ENCODE data around the gene C14orf119. TPM values are rescaled to one million over a fixed set of nuclear protein-coding genes. Genes with fewer than 3 reads are reported as not detected.
A peak's percentile ranks its signal among the peaks of the same experiment; 100 is the strongest.

The C14orf119 gene
- total RNA-seq, 3 donors from 2014 or later = 29.6 to 34.4 (median 32.8) TPM

DNA sequence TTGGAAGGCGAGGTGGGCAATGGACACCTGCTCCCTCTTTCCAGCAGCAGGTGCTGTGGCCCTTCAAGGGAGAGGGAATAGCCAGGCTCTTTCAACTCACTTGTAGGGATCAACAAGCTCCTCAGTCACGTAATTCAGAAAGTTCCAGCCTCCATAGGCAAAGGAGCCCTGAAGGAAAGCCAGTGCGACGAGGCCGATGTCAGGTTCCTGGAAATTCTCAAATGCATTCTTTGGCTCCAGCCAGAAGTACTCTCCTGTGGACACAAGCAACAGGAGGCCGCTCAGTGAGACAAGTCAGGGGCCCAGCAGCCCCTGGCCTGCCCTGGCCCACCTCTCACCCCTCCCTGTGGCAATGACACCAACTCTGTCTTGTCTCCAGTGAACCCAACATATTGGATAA lies 45.1 kb downstream of the C14orf119 start:
- no peak overlapping the region for H3K27ac ChIP-seq
- no peaks in the 10 kb centered on the region for H3K9me3 ChIP-seq
- H3K36me3 ChIP-seq = no peaks in the 10 kb centered on the region
- no peak overlapping the region for H3K4me3 ChIP-seq
- H3K4me1 ChIP-seq = peaks cover 5 to 21% of the 10 kb centered on the region in 2 donors
- TF ChIP-seq, protein P1, sequence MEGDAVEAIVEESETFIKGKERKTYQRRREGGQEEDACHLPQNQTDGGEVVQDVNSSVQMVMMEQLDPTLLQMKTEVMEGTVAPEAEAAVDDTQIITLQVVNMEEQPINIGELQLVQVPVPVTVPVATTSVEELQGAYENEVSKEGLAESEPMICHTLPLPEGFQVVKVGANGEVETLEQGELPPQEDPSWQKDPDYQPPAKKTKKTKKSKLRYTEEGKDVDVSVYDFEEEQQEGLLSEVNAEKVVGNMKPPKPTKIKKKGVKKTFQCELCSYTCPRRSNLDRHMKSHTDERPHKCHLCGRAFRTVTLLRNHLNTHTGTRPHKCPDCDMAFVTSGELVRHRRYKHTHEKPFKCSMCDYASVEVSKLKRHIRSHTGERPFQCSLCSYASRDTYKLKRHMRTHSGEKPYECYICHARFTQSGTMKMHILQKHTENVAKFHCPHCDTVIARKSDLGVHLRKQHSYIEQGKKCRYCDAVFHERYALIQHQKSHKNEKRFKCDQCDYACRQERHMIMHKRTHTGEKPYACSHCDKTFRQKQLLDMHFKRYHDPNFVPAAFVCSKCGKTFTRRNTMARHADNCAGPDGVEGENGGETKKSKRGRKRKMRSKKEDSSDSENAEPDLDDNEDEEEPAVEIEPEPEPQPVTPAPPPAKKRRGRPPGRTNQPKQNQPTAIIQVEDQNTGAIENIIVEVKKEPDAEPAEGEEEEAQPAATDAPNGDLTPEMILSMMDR (IDR thresholded peaks at IDR 0.05) = no peak
- intact Hi-C loops (cut with DNase I; ENCODE audit: low total_unique reads) = no loop called here
- no peaks in the 10 kb centered on the region for H3K27me3 ChIP-seq
- no peak for DNase-seq (ENCODE audit: low spot score in 2 of 2)

DNA sequence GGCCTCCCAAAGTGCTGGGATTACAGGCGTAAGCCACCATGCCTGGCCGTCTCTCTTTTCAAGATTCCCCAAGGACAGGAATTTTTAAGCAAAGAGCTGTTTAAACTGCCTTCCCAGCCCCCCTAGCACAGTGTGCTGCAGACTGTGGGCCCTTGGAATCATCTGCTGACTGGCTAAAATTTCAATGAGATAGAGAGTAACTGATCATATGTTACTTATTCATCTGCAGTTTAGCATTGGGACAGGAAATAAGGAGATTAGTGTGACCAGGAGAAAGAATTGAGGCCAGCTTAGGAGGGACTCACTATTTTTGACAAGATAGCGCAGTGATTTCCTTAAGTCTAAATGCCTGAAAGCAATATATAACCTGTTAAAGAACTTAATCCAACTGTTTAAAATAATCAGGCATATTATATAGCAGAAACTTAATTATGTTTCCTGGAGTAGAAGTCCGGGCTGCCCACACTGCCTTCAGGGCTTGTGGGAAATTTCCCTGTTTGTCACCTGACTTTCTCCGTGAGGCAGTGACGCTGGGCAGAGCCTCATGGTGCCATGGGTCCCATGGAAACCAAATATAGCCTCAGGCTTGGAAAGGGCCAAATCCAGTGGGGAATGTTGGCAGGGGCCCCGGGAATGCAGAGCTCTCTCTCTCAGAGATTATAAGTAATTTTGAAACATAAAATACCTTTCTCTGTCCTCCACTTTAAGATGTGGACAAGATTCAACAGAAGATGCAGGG lies 46.6 kb downstream of the C14orf119 start:
- peak in 1 of 3 donors; percentile 61 for TF ChIP-seq POLR2AphosphoS5 (IDR thresholded peaks at IDR 0.05)
- no peak for TF ChIP-seq POLR2A (IDR thresholded peaks at IDR 0.05)
- Histone ChIP-seq H3K36me3 (no peaks in the 10 kb centered on the region), H3K27me3 (no peaks in the 10 kb centered on the region), H3K4me1 (peaks cover 5 to 28% of the 10 kb centered on the region in 2 donors), H3K9me3 (no peaks in the 10 kb centered on the region), H3K4me3 (no peak overlapping the region), H3K27ac (peak overlapping the region; percentile 80 to 82)
- peak; percentile 91 to 93 for DNase-seq (ENCODE audit: low spot score in 2 of 2)
- intact Hi-C loops (cut with DNase I; ENCODE audit: low total_unique reads) = no loop called here

- H3K27ac ChIP-seq = peak overlapping the region; percentile 80 to 82
- intact Hi-C loops (cut with DNase I; ENCODE audit: low total_unique reads) = no loop called here
- no peak for TF ChIP-seq POLR2A (IDR thresholded peaks at IDR 0.05)
- TF ChIP-seq, protein P1 (IDR thresholded peaks at IDR 0.05) = no peak
- no peak for TF ChIP-seq POLR2AphosphoS5 (IDR thresholded peaks at IDR 0.05)
- H3K4me1 ChIP-seq = peaks cover 3 to 19% of the 10 kb centered on the region in 2 donors
- DNase-seq (ENCODE audit: low spot score in 2 of 2) = no peak
- no peaks in the 10 kb centered on the region for H3K36me3 ChIP-seq
- H3K27me3 ChIP-seq = no peaks in the 10 kb centered on the region
- no peaks in the 10 kb centered on the region for H3K9me3 ChIP-seq
- no peak overlapping the region for H3K4me3 ChIP-seq
Measured at GRCh38 chr14:23142826-23143225, 47.5 kb downstream of the C14orf119 start.

- TF ChIP-seq, protein P1 (IDR thresholded peaks at IDR 0.05) = no peak
- no peak for TF ChIP-seq POLR2A (IDR thresholded peaks at IDR 0.05)
- TF ChIP-seq POLR2AphosphoS5 (IDR thresholded peaks at IDR 0.05) = no peak
- Histone ChIP-seq H3K4me1 (peaks cover 3 to 17% of the 10 kb centered on the region in 2 donors), H3K9me3 (no peaks in the 10 kb centered on the region), H3K27me3 (no peaks in the 10 kb centered on the region), H3K36me3 (no peaks in the 10 kb centered on the region), H3K4me3 (no peak overlapping the region), H3K27ac (no peak overlapping the region)
- intact Hi-C loops (cut with DNase I; ENCODE audit: low total_unique reads) = no loop called here
- no peak for DNase-seq (ENCODE audit: low spot score in 2 of 2)
Measured at GRCh38 chr14:23143911-23144310, 48.6 kb downstream of the C14orf119 start.

GRCh38 chr14:23145794-23146350 lies 50.6 kb downstream of the C14orf119 start:
- peaks cover 3 to 18% of the 10 kb centered on the region in 2 donors for H3K4me1 ChIP-seq
- no peaks in the 10 kb centered on the region for H3K36me3 ChIP-seq
- no peak for DNase-seq (ENCODE audit: low spot score in 2 of 2)
- no peaks in the 10 kb centered on the region for H3K9me3 ChIP-seq
- intact Hi-C loops (cut with DNase I; ENCODE audit: low total_unique reads) = no loop called here
- H3K27me3 ChIP-seq = no peaks in the 10 kb centered on the region
- TF ChIP-seq POLR2AphosphoS5 (IDR thresholded peaks at IDR 0.05) (peak; percentile 59 to 73 (median 73)), POLR2A (IDR thresholded peaks at IDR 0.05) (no peak)
- no peak overlapping the region for H3K4me3 ChIP-seq
- peak overlapping the region; percentile 81 to 86 for H3K27ac ChIP-seq

GRCh38 chr14:23146351-23146910 lies 51.1 kb downstream of the C14orf119 start:
- Histone ChIP-seq H3K27me3 (no peaks in the 10 kb centered on the region), H3K4me1 (peaks cover 3 to 20% of the 10 kb centered on the region in 2 donors), H3K4me3 (no peak overlapping the region), H3K36me3 (no peaks in the 10 kb centered on the region), H3K9me3 (no peaks in the 10 kb centered on the region), H3K27ac (peak overlapping the region; percentile 81 to 86)
- TF ChIP-seq, protein P1 (IDR thresholded peaks at IDR 0.05) = no peak
- TF ChIP-seq POLR2AphosphoS5 (IDR thresholded peaks at IDR 0.05) (no peak), POLR2A (IDR thresholded peaks at IDR 0.05) (no peak)
- DNase-seq (ENCODE audit: low spot score in 2 of 2) = no peak
- intact Hi-C loops (cut with DNase I; ENCODE audit: low total_unique reads) = no loop called here

All from breast epithelium (tissue), 4 donors.